ENCODE results near the gene NLN.

DNA sequence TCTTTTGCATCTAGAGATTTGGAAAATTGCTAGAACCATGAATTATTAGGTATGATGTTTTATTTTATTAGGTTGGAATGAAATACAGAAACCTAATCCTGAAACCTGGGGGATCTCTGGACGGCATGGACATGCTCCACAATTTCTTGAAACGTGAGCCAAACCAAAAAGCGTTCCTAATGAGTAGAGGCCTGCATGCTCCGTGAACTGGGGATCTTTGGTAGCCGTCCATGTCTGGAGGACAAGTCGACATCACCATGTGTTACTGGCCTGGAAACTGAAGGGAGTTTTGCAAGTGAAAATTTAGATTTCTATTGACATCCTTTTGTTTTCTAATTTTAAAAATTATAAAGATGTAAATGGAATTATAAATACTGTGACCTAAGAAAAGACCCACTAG, 100.7 kb downstream of the NLN start:
- TF ChIP-seq, protein P1, sequence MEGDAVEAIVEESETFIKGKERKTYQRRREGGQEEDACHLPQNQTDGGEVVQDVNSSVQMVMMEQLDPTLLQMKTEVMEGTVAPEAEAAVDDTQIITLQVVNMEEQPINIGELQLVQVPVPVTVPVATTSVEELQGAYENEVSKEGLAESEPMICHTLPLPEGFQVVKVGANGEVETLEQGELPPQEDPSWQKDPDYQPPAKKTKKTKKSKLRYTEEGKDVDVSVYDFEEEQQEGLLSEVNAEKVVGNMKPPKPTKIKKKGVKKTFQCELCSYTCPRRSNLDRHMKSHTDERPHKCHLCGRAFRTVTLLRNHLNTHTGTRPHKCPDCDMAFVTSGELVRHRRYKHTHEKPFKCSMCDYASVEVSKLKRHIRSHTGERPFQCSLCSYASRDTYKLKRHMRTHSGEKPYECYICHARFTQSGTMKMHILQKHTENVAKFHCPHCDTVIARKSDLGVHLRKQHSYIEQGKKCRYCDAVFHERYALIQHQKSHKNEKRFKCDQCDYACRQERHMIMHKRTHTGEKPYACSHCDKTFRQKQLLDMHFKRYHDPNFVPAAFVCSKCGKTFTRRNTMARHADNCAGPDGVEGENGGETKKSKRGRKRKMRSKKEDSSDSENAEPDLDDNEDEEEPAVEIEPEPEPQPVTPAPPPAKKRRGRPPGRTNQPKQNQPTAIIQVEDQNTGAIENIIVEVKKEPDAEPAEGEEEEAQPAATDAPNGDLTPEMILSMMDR (IDR thresholded peaks at IDR 0.05), result no peak
- no peak for TF ChIP-seq POLR2A (IDR thresholded peaks at IDR 0.05)

All from Peyer's patch (tissue), 4 donors.